Amniotic epithelial cell (primary cell): ENCODE data around the gene SEC63.

Experiments used
- DNase-seq: peaks from one replicate; pipeline ENCODE4 v3.0.0-alpha.2; 2010; ENCODE audit warnings: low read depth

The SEC63 gene

GRCh38 chr6:107818272-107818671 is 139.7 kb downstream of the SEC63 start:
- no peak for DNase-seq

GRCh38 chr6:107817784-107818183 is 140.2 kb downstream of the SEC63 start:
- DNase-seq, result no peak
